Left ventricle myocardium inferior (tissue), 1 donor: ENCODE measurements around the gene SCD5. TPM values are rescaled to one million over a fixed set of nuclear protein-coding genes. Genes with fewer than 3 reads are reported as not detected.

Experiments used
- DNase-seq: peaks from one replicate; pipeline ENCODE4 v3.0.0-alpha.2; 2020
- H3K27ac ChIP-seq: fragments of 200-600 bp; replicated peaks from 2 replicates; pipeline ENCODE4 v1.8.0; 2021
- H3K27me3 ChIP-seq: fragments of 200-600 bp; 2 replicates; pipeline ENCODE4 v1.8.0; 2021; ENCODE audit warnings: low read depth
- H3K36me3 ChIP-seq: fragments of 200-600 bp; 2 replicates; pipeline ENCODE4 v1.8.0; 2021
- H3K4me1 ChIP-seq: fragments of 200-600 bp; 2 replicates; pipeline ENCODE4 v1.8.0; 2021
- H3K4me3 ChIP-seq: fragments of 200-600 bp; 2 replicates; pipeline ENCODE4 v1.8.0; 2021; ENCODE audit warnings: mild to moderate bottlenecking, moderate library complexity
- H3K9me3 ChIP-seq: fragments of 200-600 bp; replicated peaks from 2 replicates; pipeline ENCODE4 v1.8.0; 2021
- intact Hi-C: fragments of 100-400 bp; cut with micrococcal nuclease; formaldehyde crosslinking; loops from one replicate; pipeline ENCODE4 v1.11.0; 2022
- total RNA-seq: library from RNA; stranded (reverse); fragmentation: NEBNext Ultra II Directional; extraction: Animal tissue kit (Norgen Biotek cat#: 25700); gene quantifications from one replicate; pipeline ENCODE4 v1.2.1, GENCODE V29; 2021
- TF ChIP-seq, protein P1 (sequence below): fragments of 200-600 bp; IDR thresholded peaks from 2 replicates; pipeline ENCODE4 v1.8.0; 2021; ENCODE audit warnings: antibody characterized with exemption, mild to moderate bottlenecking, borderline replicate concordance
- donor health status: DM: no; HTN: yes; CAD: no; lungs with severe emphysema.

SCD5 gene
- total RNA-seq, 1 donor from 2014 or later: 4.5 TPM

DNA sequence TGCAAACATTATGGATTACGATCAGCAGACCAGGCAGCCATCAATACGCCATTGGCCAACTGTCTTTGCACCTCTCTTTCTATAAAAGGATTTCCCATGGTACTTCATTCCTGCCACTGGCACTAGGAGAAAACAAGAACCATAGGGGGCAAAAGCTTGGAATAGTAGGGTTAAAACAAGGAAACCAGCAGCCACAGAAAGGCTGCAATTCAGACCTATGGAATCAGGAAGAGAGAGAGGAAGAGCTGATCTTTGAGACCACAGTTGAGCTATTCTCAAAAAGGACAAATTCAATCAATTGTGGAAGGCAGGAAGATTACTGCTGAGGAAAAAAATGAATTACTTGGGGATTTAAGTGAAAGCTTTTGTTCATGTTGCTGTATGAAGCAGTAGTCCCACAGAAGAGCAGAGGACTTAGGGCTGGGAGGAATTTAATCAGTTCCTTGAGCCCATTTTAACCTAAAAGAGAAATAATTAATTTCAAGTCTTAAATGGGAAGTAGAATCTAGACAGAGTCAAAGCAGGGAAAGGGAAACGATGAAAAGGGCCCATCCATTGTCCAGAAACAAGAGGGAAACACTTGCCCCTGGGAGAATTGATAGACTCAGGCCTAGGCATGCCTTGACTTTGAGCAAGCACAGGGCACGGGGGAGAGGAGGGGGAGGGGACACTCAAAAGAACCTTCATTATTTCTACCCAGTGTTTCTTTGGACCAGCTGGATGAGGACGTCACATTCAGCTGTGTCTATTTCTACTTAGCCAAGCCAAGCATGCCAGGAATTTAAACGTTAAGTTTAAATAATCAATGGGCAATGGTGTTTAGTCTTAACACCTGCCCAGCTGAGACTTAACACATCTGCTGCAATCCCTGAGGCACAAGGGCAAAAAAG, 50.7 kb downstream of the SCD5 start:
- no peaks in the 10 kb centered on the region for H3K9me3 ChIP-seq
- no peak for DNase-seq
- H3K4me3 ChIP-seq: no peak overlapping the region
- H3K27me3 ChIP-seq: no peaks in the 10 kb centered on the region
- TF ChIP-seq, protein P1, sequence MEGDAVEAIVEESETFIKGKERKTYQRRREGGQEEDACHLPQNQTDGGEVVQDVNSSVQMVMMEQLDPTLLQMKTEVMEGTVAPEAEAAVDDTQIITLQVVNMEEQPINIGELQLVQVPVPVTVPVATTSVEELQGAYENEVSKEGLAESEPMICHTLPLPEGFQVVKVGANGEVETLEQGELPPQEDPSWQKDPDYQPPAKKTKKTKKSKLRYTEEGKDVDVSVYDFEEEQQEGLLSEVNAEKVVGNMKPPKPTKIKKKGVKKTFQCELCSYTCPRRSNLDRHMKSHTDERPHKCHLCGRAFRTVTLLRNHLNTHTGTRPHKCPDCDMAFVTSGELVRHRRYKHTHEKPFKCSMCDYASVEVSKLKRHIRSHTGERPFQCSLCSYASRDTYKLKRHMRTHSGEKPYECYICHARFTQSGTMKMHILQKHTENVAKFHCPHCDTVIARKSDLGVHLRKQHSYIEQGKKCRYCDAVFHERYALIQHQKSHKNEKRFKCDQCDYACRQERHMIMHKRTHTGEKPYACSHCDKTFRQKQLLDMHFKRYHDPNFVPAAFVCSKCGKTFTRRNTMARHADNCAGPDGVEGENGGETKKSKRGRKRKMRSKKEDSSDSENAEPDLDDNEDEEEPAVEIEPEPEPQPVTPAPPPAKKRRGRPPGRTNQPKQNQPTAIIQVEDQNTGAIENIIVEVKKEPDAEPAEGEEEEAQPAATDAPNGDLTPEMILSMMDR: no peak
- intact Hi-C loops: no loop called here
- H3K36me3 ChIP-seq: no peaks in the 10 kb centered on the region
- no peak overlapping the region for H3K27ac ChIP-seq
- H3K4me1 ChIP-seq: peaks cover 2% of the 10 kb centered on the region

DNA sequence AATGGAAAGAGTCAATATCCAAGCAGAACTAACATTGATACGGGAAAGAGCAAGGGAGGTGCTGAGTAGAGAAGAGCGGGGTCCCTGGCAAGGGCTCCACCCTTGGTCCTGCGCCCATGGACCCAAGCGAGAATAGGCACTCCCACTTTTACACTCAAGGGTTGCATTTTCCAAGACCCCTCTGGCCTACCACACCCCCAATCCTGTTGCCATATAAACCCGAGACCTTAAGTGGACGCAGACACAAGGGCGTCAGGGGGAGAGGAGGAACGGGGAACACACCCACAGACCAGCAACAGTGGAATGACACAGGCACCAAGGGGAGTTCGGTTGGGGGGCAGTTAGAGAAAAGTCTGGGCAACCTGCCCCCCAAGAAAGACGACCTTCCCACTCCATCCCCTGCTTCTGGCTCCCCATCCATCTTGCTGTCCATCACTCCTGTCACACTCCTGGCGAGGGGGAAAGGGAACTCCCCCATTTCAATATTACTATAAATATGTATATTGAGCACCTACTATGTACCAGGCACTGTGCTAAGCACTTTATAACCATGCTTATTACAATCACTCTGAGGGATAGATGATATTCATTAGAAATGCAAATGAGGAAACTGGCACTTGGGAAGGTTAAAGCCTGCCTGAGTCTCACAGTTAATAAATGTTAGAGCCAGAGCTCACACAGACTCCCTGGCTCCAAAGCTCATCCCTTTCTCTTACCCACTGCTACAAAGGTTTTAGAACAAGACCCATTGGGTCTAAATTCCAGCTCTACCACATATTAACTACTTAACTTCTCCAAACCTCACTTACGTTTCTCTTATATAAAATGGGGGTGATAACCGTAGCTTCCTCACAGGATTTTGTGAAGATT, 51.7 kb downstream of the SCD5 start:
- peaks cover 2% of the 10 kb centered on the region for H3K27me3 ChIP-seq
- no peaks in the 10 kb centered on the region for H3K9me3 ChIP-seq
- H3K4me1 ChIP-seq: no peaks in the 10 kb centered on the region
- TF ChIP-seq, protein P1: no peak
- H3K36me3 ChIP-seq: no peaks in the 10 kb centered on the region
- no peak overlapping the region for H3K27ac ChIP-seq
- DNase-seq: no peak
- no peak overlapping the region for H3K4me3 ChIP-seq
- intact Hi-C loops: no loop called here

DNA sequence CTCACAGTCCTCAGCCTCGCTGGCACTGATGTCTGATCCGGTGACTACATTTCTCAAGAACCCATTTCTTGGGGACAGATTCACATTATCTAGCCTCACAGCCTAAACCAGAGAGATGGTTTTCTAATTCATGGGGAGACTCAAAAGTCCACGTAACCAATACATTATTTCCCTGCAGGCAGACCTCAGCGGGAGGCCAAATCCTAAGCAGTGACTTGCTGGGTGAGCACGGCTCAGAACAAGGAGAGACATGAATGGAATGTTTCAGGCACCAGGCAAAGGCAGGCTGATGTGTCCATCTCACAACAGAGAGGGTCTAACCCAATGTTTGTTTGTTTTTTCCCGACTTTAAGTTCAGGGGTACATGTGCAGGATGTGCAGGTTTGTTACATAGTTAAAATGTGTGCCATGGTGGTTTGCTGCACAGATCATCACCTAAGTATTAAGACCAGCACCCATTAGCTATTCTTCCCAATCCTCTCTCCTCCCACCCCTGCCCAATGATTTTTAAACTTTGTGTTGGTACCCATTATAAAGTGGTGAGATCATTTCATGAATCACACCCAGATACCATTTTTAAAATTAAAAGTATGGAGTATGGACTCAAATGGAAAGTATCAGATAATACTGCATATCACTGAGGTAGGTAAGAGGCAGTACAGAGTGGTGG, 53.3 kb downstream of the SCD5 start:
- Histone ChIP-seq H3K4me1 (no peaks in the 10 kb centered on the region), H3K27me3 (peaks cover 3% of the 10 kb centered on the region), H3K27ac (no peak overlapping the region), H3K9me3 (no peaks in the 10 kb centered on the region), H3K4me3 (no peak overlapping the region), H3K36me3 (no peaks in the 10 kb centered on the region)
- intact Hi-C loops: no loop called here
- DNase-seq: no peak
- TF ChIP-seq, protein P1: no peak

DNA sequence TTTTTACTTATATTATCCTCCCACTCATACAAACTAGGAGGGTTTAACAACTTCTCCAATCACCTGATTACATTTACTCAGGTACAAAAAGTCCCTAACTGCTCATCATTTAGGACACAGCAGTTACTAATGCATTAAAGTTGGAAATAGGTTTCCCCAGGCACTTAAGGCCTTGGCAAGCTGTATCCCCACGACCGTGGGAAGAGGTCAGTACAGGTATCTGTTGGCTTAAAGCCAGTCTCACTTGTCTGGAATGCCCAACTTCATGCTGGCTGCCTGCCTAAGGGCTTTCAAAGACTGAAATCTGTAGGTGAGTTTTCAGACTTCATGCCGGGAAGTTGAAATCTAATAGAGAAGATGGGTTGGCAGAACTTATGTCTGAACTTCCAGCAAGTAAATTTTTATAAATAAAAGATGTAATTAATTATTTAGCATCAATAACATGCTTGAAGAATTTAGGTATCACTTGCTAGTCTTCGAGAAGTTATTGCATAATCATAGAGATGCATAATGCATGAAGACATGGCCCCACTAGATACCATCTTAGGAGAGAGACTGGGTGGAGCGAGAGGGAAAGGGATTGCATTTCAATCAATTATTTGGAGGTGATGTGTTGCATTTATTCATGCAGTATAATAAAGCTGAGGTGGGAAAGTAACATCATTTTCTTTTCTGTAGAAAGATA, 54.2 kb downstream of the SCD5 start:
- TF ChIP-seq, protein P1: no peak

DNA sequence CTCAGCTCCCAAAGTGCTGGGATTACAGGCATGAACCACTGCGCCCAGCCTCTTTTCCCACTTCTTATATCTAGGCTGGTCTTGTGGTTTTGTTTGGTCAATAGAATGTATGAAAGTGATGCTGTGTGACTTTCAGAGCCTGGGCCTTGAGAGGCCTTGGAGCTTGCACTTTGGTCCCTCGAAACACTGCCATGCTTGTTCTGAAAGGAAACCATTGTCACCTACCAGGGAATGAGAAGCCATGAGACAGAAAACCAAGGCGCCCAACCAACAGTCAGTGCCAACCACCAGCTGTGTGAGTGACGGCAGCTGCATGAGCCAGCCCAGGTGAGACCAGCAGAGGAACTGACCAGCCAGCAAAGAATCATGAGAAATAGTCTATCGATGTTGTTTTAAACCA, 57.4 kb downstream of the SCD5 start:
- Histone ChIP-seq H3K4me3 (no peak overlapping the region), H3K9me3 (no peaks in the 10 kb centered on the region), H3K27me3 (peaks cover 3% of the 10 kb centered on the region), H3K36me3 (no peaks in the 10 kb centered on the region), H3K27ac (no peak overlapping the region), H3K4me1 (no peaks in the 10 kb centered on the region)
- TF ChIP-seq, protein P1: no peak
- no peak for DNase-seq
- intact Hi-C loops: no loop called here

More for the DNA sequence above, 54.2 kb downstream of the SCD5 start:
- H3K27ac ChIP-seq: no peak overlapping the region
- no peak overlapping the region for H3K4me3 ChIP-seq
- intact Hi-C loops: no loop called here
- peaks cover 3% of the 10 kb centered on the region for H3K27me3 ChIP-seq
- no peaks in the 10 kb centered on the region for H3K9me3 ChIP-seq
- no peak for DNase-seq
- no peaks in the 10 kb centered on the region for H3K36me3 ChIP-seq
- no peaks in the 10 kb centered on the region for H3K4me1 ChIP-seq
